ENCODE data around the gene PDGFC.

PDGFC gene

DNA sequence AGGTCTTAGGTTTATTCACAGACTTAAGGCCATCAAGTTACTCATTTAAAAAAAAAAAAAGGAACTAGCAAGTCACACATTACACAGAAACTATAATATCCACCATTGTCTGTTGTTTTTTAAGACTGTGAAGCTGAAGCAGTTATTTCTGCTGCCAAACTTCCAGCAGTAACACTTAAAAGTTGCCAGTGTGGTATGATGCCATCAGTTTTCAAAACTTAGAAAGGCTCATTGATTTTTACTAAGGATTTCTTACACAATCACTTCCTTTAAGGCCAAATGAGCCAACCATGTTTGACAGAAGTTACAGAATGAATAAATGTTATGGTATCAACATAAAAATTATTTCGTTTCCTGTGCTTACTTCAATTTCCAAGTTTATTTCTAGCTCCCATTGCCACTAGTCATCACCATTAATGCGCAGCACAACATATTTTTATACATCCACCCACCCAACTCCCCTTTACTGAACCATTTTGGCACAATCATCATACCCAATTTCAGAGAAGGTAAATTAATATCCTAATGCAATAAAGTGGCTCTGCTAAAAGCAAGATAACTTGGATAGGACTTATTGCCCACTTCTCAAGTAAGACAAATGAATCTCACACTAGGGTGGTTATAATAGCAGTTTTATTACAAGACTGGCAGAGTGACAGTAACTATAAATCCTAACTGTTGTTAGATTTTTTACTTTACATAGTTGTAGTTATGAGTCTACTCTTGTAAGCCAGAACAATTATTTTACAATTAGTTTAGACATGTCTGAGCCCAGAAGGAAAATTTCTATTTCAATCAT lies 13.1 kb downstream of the PDGFC start:
- Histone ChIP-seq H3K27ac (ENCODE audit: low read length) (no peak overlapping the region), H2AFZ (ENCODE audit: low read length) (no peak overlapping the region), H3K9ac (ENCODE audit: low read length) (no peak overlapping the region), H3F3A (ENCODE audit: insufficient read depth, low read length) (no peaks in the 10 kb centered on the region), H3K4me3 (ENCODE audit: low read length) (no peak overlapping the region), H3K27me3 (replicated peaks; ENCODE audit: insufficient read depth, low read length) (no peaks in the 10 kb centered on the region), H3K4me1 (ENCODE audit: low read length) (no peaks in the 10 kb centered on the region), H3K4me2 (ENCODE audit: low read depth, low read length) (no peak overlapping the region), H3K9me2 (replicated peaks; ENCODE audit: insufficient read depth, low read length) (no peaks in the 10 kb centered on the region), H4K20me1 (ENCODE audit: insufficient read depth, low read length) (no peaks in the 10 kb centered on the region), H3K9me3 (replicated peaks; ENCODE audit: insufficient read depth, low read length) (no peaks in the 10 kb centered on the region), H3K79me2 (ENCODE audit: low read length) (no peaks in the 10 kb centered on the region), H3K36me3 (replicated peaks; ENCODE audit: insufficient read depth, low read length) (no peaks in the 10 kb centered on the region)
- no peak for DNase-seq
- TF ChIP-seq EZH2 (optimal IDR thresholded peaks at IDR 0.05; ENCODE audit: low read depth, low read length) (no peak), EZH2phosphoT487 (IDR thresholded peaks at IDR 0.05; ENCODE audit: low read length) (no peak)
- TF ChIP-seq, protein P1, sequence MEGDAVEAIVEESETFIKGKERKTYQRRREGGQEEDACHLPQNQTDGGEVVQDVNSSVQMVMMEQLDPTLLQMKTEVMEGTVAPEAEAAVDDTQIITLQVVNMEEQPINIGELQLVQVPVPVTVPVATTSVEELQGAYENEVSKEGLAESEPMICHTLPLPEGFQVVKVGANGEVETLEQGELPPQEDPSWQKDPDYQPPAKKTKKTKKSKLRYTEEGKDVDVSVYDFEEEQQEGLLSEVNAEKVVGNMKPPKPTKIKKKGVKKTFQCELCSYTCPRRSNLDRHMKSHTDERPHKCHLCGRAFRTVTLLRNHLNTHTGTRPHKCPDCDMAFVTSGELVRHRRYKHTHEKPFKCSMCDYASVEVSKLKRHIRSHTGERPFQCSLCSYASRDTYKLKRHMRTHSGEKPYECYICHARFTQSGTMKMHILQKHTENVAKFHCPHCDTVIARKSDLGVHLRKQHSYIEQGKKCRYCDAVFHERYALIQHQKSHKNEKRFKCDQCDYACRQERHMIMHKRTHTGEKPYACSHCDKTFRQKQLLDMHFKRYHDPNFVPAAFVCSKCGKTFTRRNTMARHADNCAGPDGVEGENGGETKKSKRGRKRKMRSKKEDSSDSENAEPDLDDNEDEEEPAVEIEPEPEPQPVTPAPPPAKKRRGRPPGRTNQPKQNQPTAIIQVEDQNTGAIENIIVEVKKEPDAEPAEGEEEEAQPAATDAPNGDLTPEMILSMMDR (IDR thresholded peaks at IDR 0.05; ENCODE audit: low read length) = no peak

DNA sequence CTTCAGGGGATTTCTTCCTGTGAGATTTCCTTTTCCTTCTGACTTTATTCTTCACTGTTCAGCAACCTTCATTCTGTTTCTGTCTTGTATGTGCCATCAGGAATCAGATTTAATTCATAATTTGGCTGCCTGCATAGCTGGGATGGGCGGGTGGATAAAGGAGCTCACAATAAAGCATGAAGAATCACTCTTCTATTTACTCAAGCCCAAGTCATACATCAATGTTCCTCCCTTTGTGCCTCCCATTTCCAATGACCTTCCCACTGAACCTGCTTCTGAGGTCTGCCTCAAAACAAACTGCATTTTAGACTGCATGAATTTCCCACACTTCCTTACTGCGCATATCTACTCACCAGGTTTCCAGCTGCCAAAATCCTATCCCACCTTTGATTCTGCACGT lies 14.0 kb downstream of the PDGFC start:
- no peak for TF ChIP-seq EZH2phosphoT487 (IDR thresholded peaks at IDR 0.05; ENCODE audit: low read length)
- TF ChIP-seq, protein P1 (IDR thresholded peaks at IDR 0.05; ENCODE audit: low read length) = no peak
- TF ChIP-seq EZH2 (optimal IDR thresholded peaks at IDR 0.05; ENCODE audit: low read depth, low read length) = no peak
- Histone ChIP-seq H3K4me3 (ENCODE audit: low read length) (no peak overlapping the region), H3K79me2 (ENCODE audit: low read length) (no peaks in the 10 kb centered on the region), H3F3A (ENCODE audit: insufficient read depth, low read length) (no peaks in the 10 kb centered on the region), H3K27ac (ENCODE audit: low read length) (no peak overlapping the region), H3K9me3 (replicated peaks; ENCODE audit: insufficient read depth, low read length) (no peaks in the 10 kb centered on the region), H3K4me2 (ENCODE audit: low read depth, low read length) (no peak overlapping the region), H3K4me1 (ENCODE audit: low read length) (no peaks in the 10 kb centered on the region), H3K9ac (ENCODE audit: low read length) (no peak overlapping the region), H2AFZ (ENCODE audit: low read length) (no peak overlapping the region), H3K27me3 (replicated peaks; ENCODE audit: insufficient read depth, low read length) (no peaks in the 10 kb centered on the region), H4K20me1 (ENCODE audit: insufficient read depth, low read length) (no peaks in the 10 kb centered on the region), H3K36me3 (replicated peaks; ENCODE audit: insufficient read depth, low read length) (no peaks in the 10 kb centered on the region), H3K9me2 (replicated peaks; ENCODE audit: insufficient read depth, low read length) (no peaks in the 10 kb centered on the region)
- no peak for DNase-seq

DNA sequence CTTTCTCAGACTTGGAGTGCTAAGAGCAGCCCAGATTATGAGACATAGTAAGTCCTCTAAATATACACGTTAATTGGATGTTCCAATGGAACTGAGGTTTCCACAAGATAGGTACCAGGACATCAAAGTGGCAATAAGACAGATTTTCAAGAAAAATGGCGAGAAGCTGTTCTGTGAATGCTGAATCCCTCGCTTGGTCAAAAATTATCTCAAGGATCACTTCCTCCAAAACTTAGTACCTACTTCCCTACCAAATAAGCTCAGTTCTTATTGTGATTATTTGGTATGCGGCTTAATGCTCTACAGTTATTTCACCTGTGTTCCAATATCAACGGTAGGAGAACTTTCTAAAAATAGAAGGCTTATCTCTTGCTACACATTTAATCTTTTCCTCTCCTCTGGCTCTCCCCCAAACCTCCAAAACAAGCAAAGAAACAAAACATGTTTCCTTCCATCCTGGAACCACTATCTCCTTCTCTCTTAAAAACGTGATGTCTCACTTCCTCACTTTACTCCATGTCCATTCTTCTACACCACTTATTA lies 14.7 kb downstream of the PDGFC start:
- H3F3A ChIP-seq (ENCODE audit: insufficient read depth, low read length) = no peaks in the 10 kb centered on the region
- H3K4me2 ChIP-seq (ENCODE audit: low read depth, low read length) = no peak overlapping the region
- no peaks in the 10 kb centered on the region for H3K27me3 ChIP-seq (replicated peaks; ENCODE audit: insufficient read depth, low read length)
- no peaks in the 10 kb centered on the region for H3K9me3 ChIP-seq (replicated peaks; ENCODE audit: insufficient read depth, low read length)
- no peaks in the 10 kb centered on the region for H3K4me1 ChIP-seq (ENCODE audit: low read length)
- no peak for TF ChIP-seq EZH2phosphoT487 (IDR thresholded peaks at IDR 0.05; ENCODE audit: low read length)
- TF ChIP-seq, protein P1 (IDR thresholded peaks at IDR 0.05; ENCODE audit: low read length) = no peak
- TF ChIP-seq EZH2 (optimal IDR thresholded peaks at IDR 0.05; ENCODE audit: low read depth, low read length) = no peak
- H3K36me3 ChIP-seq (replicated peaks; ENCODE audit: insufficient read depth, low read length) = no peaks in the 10 kb centered on the region
- H3K9me2 ChIP-seq (replicated peaks; ENCODE audit: insufficient read depth, low read length) = no peaks in the 10 kb centered on the region
- H4K20me1 ChIP-seq (ENCODE audit: insufficient read depth, low read length) = no peaks in the 10 kb centered on the region
- no peak overlapping the region for H3K4me3 ChIP-seq (ENCODE audit: low read length)
- no peak overlapping the region for H3K27ac ChIP-seq (ENCODE audit: low read length)
- H3K79me2 ChIP-seq (ENCODE audit: low read length) = no peaks in the 10 kb centered on the region
- H2AFZ ChIP-seq (ENCODE audit: low read length) = no peak overlapping the region
- H3K9ac ChIP-seq (ENCODE audit: low read length) = no peak overlapping the region
- no peak for DNase-seq

All from MM.1S (cell line).